ENCODE measurements around the gene POU2F3.

- TF ChIP-seq, protein P1, sequence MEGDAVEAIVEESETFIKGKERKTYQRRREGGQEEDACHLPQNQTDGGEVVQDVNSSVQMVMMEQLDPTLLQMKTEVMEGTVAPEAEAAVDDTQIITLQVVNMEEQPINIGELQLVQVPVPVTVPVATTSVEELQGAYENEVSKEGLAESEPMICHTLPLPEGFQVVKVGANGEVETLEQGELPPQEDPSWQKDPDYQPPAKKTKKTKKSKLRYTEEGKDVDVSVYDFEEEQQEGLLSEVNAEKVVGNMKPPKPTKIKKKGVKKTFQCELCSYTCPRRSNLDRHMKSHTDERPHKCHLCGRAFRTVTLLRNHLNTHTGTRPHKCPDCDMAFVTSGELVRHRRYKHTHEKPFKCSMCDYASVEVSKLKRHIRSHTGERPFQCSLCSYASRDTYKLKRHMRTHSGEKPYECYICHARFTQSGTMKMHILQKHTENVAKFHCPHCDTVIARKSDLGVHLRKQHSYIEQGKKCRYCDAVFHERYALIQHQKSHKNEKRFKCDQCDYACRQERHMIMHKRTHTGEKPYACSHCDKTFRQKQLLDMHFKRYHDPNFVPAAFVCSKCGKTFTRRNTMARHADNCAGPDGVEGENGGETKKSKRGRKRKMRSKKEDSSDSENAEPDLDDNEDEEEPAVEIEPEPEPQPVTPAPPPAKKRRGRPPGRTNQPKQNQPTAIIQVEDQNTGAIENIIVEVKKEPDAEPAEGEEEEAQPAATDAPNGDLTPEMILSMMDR (conservative IDR thresholded peaks at IDR 0.05 in 1 of 2, IDR thresholded peaks at IDR 0.05 in 1 of 2; ENCODE audit: low read depth in 1 of 2, low read length in 2 of 2), result no peak
- no peak for TF ChIP-seq EZH2 (IDR thresholded peaks at IDR 0.05; ENCODE audit: low read length, missing control alignments)
These were observed 18.7 kb upstream of the POU2F3 start for GRCh38 chr11:120221115-120221752.
